Progenitor cell of endocrine pancreas (in vitro differentiated cells): Measurements from ENCODE around the gene CD8B. TPM values are rescaled to one million over a fixed set of nuclear protein-coding genes. Genes with fewer than 3 reads are reported as not detected.
A peak's percentile ranks its signal among the peaks of the same experiment; 100 is the strongest.

Experiments
- DNase-seq: peaks from one replicate; pipeline ENCODE4 v3.0.0; 2021; ENCODE audit warnings: low spot score; ENCODE audit not compliant: unreplicated experiment
- H3K27ac Mint-ChIP-seq: 2 replicates; pipeline ENCODE4 v1.8.0; 2021; ENCODE audit warnings: mild to moderate bottlenecking, moderate library complexity, mixed read lengths
- H3K27me3 Mint-ChIP-seq: 2 replicates; pipeline ENCODE4 v1.8.0; 2021; ENCODE audit warnings: mixed read lengths
- H3K36me3 Mint-ChIP-seq: 2 replicates; pipeline ENCODE4 v1.8.0; 2022; ENCODE audit warnings: mixed read lengths; ENCODE audit not compliant: insufficient read depth
- H3K4me1 Mint-ChIP-seq: 2 replicates; pipeline ENCODE4 v1.8.0; 2021; ENCODE audit warnings: low read depth, mixed read lengths
- H3K4me3 Mint-ChIP-seq: 2 replicates; pipeline ENCODE4 v1.8.0; 2021; ENCODE audit warnings: low read depth, mild to moderate bottlenecking, moderate library complexity, mixed read lengths
- H3K9me3 Mint-ChIP-seq: 2 replicates; pipeline ENCODE4 v1.8.0; 2021; ENCODE audit warnings: low read depth, mixed read lengths
- CTCF ChIP-seq: fragments of 200-600 bp; sonication (generic); IDR thresholded peaks from one replicate; pipeline ENCODE4 v1.5.0; 2021; ENCODE audit warnings: antibody characterized with exemption, mild to moderate bottlenecking; ENCODE audit not compliant: unreplicated experiment
- total RNA-seq: library from RNA; stranded (reverse); gene quantifications from 2 replicates; pipeline ENCODE4 v1.2.1, GENCODE V29; 2021

The CD8B gene
- total RNA-seq, 1 donor from 2014 or later = not detected

DNA sequence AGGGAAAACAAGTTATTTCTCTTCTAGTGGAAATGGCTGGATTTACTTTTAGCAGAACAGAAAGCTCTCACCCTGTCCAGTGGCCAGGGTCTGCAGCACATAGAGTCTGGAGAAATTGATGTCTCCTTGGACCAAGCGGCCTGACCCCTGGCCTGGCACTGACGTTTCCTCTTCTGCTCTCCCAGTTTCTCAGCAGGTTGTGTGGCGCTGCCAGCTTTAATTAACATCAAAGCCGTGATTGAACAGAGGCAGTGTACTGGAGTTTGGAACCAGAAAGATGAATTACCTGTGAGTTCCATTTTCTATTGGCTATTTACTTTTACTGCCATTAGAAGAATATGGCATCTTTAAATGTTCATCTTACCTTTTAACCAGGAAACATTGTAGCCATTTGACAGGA, 91.8 kb downstream of the CD8B start:
- no peak overlapping the region for H3K4me3 Mint-ChIP-seq
- H3K4me1 Mint-ChIP-seq = no peaks in the 10 kb centered on the region
- no peaks in the 10 kb centered on the region for H3K27me3 Mint-ChIP-seq
- no peak for DNase-seq
- no peak overlapping the region for H3K27ac Mint-ChIP-seq
- peaks cover 29% of the 10 kb centered on the region for H3K36me3 Mint-ChIP-seq
- no peaks in the 10 kb centered on the region for H3K9me3 Mint-ChIP-seq
- no peak for TF ChIP-seq CTCF

DNA sequence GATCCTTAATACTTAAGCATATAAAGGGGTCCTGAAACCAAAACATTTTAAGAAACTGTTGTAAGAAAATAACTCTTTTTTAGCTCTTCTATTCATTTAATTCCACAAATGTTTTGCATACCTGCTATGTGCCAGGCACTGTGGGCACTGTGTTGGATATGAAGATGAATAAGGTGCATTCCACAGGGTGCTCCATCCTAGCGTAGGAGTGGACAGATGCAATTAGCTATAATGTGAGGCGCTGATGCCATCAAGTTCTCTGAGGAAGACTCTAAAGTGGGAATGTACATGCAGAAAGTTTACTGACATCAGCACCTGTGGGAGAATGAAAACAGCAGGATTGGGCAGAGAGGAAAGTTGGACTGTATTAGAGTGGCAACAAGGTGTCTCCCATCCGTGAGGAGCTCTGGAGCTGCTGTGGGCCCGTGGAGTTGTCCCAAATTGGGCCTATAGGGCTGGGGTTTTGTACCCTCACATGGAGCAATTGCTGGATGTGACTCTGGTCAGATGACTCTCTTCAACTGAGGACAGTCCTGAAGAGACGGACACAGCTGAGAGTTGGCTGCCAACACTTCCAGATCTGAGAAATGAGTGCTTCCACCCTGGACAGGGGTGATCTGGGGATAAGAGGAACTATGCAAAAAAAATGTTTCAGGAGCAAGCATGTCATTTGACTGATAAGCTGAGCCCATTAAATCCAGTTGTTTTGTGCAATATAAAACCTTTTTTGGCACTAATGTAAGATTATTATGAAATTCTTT, 93.3 kb downstream of the CD8B start:
- H3K27me3 Mint-ChIP-seq = no peaks in the 10 kb centered on the region
- H3K9me3 Mint-ChIP-seq = no peaks in the 10 kb centered on the region
- peaks cover 24% of the 10 kb centered on the region for H3K36me3 Mint-ChIP-seq
- no peak for DNase-seq
- no peak for TF ChIP-seq CTCF
- H3K4me1 Mint-ChIP-seq = peaks cover 2% of the 10 kb centered on the region
- peak overlapping the region; percentile 33 for H3K27ac Mint-ChIP-seq
- no peak overlapping the region for H3K4me3 Mint-ChIP-seq

Other genes starting within 250 kb of the CD8B start
- gene RNF103, start 238.0 kb downstream of the CD8B start, total RNA-seq = 22.3 and 22.8 TPM in 2 replicates
- gene RMND5A, start 141.6 kb downstream of the CD8B start, total RNA-seq = 49.6 and 49.9 TPM in 2 replicates
- gene CD8A, start 71.0 kb downstream of the CD8B start, total RNA-seq = 0.13 and 0.19 TPM in 2 replicates
- 3.1 and 5.1 TPM in 2 replicates for gene RGPD1, start 80.2 kb upstream of the CD8B start, total RNA-seq
- gene PLGLB1, start 160.0 kb upstream of the CD8B start, total RNA-seq = 6.9 and 8.6 TPM in 2 replicates